ENCODE measurements around the gene TMEM31.

TMEM31 gene

DNA sequence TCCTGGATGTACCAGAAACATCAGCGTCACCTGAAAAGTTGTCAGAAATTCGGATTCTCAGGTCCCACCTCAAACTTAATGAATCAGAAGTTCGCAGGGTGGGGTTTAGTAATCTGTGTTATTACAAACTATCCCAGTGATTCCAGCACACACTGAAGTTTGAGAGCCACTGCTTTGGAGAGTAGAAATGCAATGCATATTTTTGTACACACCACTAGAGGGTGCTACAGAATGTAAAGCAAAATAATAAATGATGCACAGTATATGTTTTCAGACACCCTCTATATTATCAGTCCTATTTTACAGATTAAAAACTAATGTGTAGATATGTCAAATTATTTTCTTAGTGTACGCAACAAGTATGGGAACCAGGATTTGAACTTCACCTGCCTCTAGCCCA is 21.8 kb upstream of the TMEM31 start:
- peak; percentile 43 for DNase-seq (ENCODE audit: low read depth, low spot score)
- in situ Hi-C loops (cut with HindIII; ENCODE audit: low sequenced_read_pairs): no loop called here

DNA sequence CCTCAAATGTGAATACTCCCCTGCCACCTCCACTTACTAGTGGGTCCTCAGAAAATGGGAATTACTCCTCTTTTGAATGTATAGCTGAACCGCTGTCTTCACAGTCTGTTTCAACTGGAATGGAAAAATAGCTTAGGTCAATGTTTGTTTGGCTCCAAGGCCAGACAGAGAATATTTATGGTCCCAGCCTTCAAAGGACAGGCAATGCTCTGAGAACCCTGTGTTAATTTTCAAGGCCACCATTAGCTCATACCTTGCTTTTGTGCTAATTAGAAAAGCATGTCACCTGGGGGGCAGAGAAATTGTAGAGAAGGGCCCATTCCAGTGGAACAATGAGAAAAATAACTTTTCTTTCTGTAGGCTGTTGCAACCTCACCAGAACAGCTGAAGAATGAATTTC is 19.6 kb upstream of the TMEM31 start:
- TF ChIP-seq, protein P1, sequence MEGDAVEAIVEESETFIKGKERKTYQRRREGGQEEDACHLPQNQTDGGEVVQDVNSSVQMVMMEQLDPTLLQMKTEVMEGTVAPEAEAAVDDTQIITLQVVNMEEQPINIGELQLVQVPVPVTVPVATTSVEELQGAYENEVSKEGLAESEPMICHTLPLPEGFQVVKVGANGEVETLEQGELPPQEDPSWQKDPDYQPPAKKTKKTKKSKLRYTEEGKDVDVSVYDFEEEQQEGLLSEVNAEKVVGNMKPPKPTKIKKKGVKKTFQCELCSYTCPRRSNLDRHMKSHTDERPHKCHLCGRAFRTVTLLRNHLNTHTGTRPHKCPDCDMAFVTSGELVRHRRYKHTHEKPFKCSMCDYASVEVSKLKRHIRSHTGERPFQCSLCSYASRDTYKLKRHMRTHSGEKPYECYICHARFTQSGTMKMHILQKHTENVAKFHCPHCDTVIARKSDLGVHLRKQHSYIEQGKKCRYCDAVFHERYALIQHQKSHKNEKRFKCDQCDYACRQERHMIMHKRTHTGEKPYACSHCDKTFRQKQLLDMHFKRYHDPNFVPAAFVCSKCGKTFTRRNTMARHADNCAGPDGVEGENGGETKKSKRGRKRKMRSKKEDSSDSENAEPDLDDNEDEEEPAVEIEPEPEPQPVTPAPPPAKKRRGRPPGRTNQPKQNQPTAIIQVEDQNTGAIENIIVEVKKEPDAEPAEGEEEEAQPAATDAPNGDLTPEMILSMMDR (IDR thresholded peaks at IDR 0.05; ENCODE audit: low read depth, low read length): no peak
- no peak overlapping the region for H3K4me3 ChIP-seq (ENCODE audit: low read depth, low read length)
- DNase-seq (ENCODE audit: low read depth, low spot score): no peak
- in situ Hi-C loops (cut with HindIII; ENCODE audit: low sequenced_read_pairs): no loop called here

More for the DNA sequence above, 21.8 kb upstream of the TMEM31 start:
- TF ChIP-seq, protein P1 (IDR thresholded peaks at IDR 0.05; ENCODE audit: low read depth, low read length): peak; percentile 61
- no peak overlapping the region for H3K4me3 ChIP-seq (ENCODE audit: low read depth, low read length)

DNA sequence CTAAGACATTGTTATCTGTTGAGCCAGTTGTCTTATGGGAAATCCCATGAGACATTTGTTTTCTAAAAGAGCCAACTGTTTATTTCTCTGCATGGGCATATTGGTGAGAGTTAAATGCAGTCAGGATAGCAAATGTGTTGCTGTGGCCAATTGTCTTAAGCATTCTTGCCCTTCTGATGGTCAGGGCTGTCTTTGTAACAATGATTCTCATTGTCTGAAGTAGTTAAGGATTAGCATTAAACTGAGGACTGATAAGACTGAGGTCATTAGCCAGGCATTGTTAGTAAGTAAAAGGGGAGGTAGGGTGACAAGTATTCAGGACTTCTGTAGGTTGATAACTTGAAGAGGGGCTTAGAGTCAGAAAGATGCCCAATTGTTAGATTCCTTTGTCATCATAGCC is 13.0 kb upstream of the TMEM31 start:
- no peak for DNase-seq (ENCODE audit: low read depth, low spot score)
- TF ChIP-seq, protein P1 (IDR thresholded peaks at IDR 0.05; ENCODE audit: low read depth, low read length): no peak
- no peak overlapping the region for H3K4me3 ChIP-seq (ENCODE audit: low read depth, low read length)
- in situ Hi-C loops (cut with HindIII; ENCODE audit: low sequenced_read_pairs): no loop called here

DNA sequence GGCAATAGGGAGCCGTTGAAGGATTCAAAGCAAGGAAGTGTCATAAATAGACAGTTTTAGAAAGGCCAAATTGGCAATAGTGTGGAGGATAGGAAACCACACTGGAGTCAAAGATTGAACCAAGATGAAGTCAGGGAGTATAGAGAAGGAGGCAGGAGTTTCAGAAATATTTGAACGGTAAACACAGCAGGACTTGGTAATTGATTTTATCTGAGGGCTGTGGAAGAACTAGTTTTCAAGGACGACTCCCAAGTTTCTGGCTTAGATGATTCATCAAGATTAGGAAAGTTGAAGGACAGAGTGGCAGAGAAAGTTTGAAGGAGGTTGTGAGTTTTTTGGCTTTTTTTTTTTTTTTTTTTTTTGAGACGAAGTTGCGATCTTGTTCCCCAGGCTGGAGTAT is 11.5 kb upstream of the TMEM31 start:
- in situ Hi-C loops (cut with HindIII; ENCODE audit: low sequenced_read_pairs): no loop called here
- TF ChIP-seq, protein P1 (IDR thresholded peaks at IDR 0.05; ENCODE audit: low read depth, low read length): no peak
- DNase-seq (ENCODE audit: low read depth, low spot score): no peak
- H3K4me3 ChIP-seq (ENCODE audit: low read depth, low read length): no peak overlapping the region

DNA sequence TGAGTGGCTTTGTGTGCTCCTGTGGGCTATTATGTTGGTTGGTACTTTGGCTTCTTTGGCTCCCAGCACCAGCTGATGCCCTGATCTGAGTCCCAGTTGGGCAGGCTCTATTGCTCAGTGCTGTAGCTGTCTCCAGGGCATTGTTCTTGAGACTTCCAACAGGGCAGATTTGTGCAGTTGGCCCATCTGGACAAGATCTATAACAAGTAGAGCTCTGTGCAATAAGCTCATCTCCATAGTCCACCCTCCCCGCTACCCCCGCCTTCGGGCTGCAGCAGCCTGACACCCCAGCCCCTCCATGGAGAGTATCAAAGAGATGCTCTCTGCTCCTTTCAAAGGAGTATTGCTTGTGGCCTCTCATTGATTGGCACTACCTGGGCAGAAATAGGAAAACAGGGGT is 5.8 kb upstream of the TMEM31 start:
- in situ Hi-C loops (cut with HindIII; ENCODE audit: low sequenced_read_pairs): no loop called here
- DNase-seq (ENCODE audit: low read depth, low spot score): no peak
- no peak overlapping the region for H3K4me3 ChIP-seq (ENCODE audit: low read depth, low read length)
- TF ChIP-seq, protein P1 (IDR thresholded peaks at IDR 0.05; ENCODE audit: low read depth, low read length): no peak

DNA sequence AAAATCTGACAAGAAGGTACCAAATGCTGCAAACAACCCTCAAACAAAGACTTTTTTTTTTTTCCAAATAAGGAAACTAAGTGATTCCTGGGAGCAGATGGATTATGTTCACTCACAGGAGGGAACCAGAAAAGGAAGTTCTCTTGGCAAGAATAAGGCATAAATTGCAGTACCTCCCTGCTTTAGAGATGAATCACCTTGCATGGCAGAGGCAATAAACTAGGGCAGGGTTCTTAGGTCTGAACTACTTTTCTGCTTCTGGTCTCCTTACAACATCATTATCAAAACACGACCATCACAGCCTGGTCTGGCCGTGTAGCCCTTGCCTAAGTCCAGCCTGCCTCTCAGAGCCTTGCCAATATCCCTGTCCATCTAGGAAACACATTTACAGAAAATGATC is 6.3 kb downstream of the TMEM31 start:
- DNase-seq (ENCODE audit: low read depth, low spot score): peak; percentile 77
- H3K4me3 ChIP-seq (ENCODE audit: low read depth, low read length): no peak overlapping the region
- TF ChIP-seq, protein P1 (IDR thresholded peaks at IDR 0.05; ENCODE audit: low read depth, low read length): no peak
- in situ Hi-C loops (cut with HindIII; ENCODE audit: low sequenced_read_pairs): no loop called here

DNA sequence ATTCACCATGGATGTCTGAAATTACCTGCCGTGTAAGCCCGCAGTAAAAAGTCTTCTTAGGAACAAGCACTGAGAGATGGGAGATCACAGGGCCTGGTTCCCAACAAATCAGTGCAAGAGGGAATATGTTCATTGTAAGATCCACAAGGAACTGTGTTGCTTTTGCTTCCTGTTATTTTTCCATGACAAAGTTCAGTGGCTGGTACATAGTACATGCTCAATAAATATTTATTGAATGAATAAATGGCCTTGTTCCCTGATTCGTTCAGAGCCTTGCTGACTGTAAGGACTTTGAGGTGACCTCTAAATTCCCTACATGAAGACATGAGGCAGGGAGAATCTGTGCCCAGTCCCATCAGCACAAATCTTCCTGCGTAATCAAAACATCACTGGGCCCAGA is 7.4 kb downstream of the TMEM31 start:
- no peak for DNase-seq (ENCODE audit: low read depth, low spot score)
- in situ Hi-C loops (cut with HindIII; ENCODE audit: low sequenced_read_pairs): no loop called here

More for the DNA sequence above, 7.4 kb downstream of the TMEM31 start:
- no peak overlapping the region for H3K4me3 ChIP-seq (ENCODE audit: low read depth, low read length)
- TF ChIP-seq, protein P1 (IDR thresholded peaks at IDR 0.05; ENCODE audit: low read depth, low read length): no peak
